KMS-11 (cell line): ENCODE data around the gene VWF.

ENCODE experiments used
- H2AFZ ChIP-seq: fragments of 200-600 bp; sonication (generic); 2 replicates; pipeline ENCODE4 v1.6.1; 2016; ENCODE audit warnings: antibody characterized with exemption, mixed run types, low read depth
- H3K27ac ChIP-seq: fragments of 200-600 bp; sonication (generic); 2 replicates; pipeline ENCODE4 v1.6.1; 2016; ENCODE audit warnings: mild to moderate bottlenecking, mixed run types
- H3K27me3 ChIP-seq: fragments of 200-600 bp; sonication (generic); 2 replicates; pipeline ENCODE4 v1.6.1; 2017; ENCODE audit warnings: mild to moderate bottlenecking, low read depth, mixed run types, moderate library complexity; ENCODE audit not compliant: insufficient read depth
- H3K36me3 ChIP-seq: fragments of 200-600 bp; sonication (generic); 2 replicates; pipeline ENCODE4 v1.6.1; 2017; ENCODE audit warnings: mild to moderate bottlenecking, mixed run types; ENCODE audit not compliant: insufficient read depth
- H3K4me1 ChIP-seq: fragments of 200-600 bp; sonication (generic); 2 replicates; pipeline ENCODE4 v1.6.1; 2016; ENCODE audit warnings: mild to moderate bottlenecking, low read depth, mixed run types; ENCODE audit not compliant: poor library complexity, severe bottlenecking
- H3K4me2 ChIP-seq: fragments of 200-600 bp; sonication (generic); 2 replicates; pipeline ENCODE4 v1.7.0; 2016; ENCODE audit warnings: mild to moderate bottlenecking, mixed run types
- H3K4me3 ChIP-seq: fragments of 200-600 bp; sonication (generic); IDR thresholded peaks from 2 replicates; pipeline ENCODE4 v1.6.1; 2017; ENCODE audit warnings: low read depth, low read length, mixed read lengths; ENCODE audit not compliant: insufficient read depth
- H3K79me2 ChIP-seq: fragments of 200-600 bp; sonication (generic); 2 replicates; pipeline ENCODE4 v1.6.1; 2016; ENCODE audit warnings: low read depth, mixed run types; ENCODE audit not compliant: insufficient read depth
- H3K9ac ChIP-seq: fragments of 200-600 bp; sonication (generic); 2 replicates; pipeline ENCODE4 v1.6.1; 2016; ENCODE audit warnings: mild to moderate bottlenecking, mixed run types
- H4K20me1 ChIP-seq: fragments of 200-600 bp; sonication (generic); 2 replicates; pipeline ENCODE4 v1.6.1; 2016; ENCODE audit warnings: mild to moderate bottlenecking, mixed run types; ENCODE audit not compliant: insufficient read depth
- TF ChIP-seq, protein P1 (sequence below): fragments of 200-600 bp; sonication (generic); conservative IDR thresholded peaks from 2 replicates; pipeline ENCODE4 v1.6.1; 2017; ENCODE audit warnings: low read depth, mild to moderate bottlenecking, antibody characterized with exemption, low read length, moderate library complexity, mixed read lengths

VWF gene

DNA sequence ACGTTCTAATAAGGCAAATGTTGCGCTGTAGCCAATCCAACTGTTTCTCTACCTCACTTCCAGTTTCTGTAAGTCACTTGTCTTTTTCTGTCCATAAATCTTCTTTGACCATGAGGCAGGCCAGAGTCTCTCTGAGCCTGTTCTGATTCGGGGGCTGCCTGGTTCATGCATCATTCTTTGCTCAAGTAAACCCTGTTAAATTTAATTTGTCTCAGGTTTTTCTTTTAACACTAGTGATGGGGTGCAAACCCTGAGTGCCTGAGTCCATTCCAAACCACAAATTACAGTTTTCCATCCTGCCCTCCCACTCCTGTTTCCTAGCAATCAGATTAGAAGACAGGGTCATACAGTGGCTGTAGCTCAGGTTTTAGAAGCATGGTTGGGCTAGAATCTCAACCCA lies 41.9 kb downstream of the VWF start:
- Histone ChIP-seq H3K27ac (no peak overlapping the region), H3K79me2 (no peaks in the 10 kb centered on the region), H3K4me3 (no peak overlapping the region), H4K20me1 (no peaks in the 10 kb centered on the region), H3K4me1 (peaks cover 16% of the 10 kb centered on the region), H3K4me2 (no peak overlapping the region), H3K27me3 (no peaks in the 10 kb centered on the region), H2AFZ (no peak overlapping the region), H3K9ac (no peak overlapping the region), H3K36me3 (no peaks in the 10 kb centered on the region)
- TF ChIP-seq, protein P1, sequence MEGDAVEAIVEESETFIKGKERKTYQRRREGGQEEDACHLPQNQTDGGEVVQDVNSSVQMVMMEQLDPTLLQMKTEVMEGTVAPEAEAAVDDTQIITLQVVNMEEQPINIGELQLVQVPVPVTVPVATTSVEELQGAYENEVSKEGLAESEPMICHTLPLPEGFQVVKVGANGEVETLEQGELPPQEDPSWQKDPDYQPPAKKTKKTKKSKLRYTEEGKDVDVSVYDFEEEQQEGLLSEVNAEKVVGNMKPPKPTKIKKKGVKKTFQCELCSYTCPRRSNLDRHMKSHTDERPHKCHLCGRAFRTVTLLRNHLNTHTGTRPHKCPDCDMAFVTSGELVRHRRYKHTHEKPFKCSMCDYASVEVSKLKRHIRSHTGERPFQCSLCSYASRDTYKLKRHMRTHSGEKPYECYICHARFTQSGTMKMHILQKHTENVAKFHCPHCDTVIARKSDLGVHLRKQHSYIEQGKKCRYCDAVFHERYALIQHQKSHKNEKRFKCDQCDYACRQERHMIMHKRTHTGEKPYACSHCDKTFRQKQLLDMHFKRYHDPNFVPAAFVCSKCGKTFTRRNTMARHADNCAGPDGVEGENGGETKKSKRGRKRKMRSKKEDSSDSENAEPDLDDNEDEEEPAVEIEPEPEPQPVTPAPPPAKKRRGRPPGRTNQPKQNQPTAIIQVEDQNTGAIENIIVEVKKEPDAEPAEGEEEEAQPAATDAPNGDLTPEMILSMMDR: no peak

DNA sequence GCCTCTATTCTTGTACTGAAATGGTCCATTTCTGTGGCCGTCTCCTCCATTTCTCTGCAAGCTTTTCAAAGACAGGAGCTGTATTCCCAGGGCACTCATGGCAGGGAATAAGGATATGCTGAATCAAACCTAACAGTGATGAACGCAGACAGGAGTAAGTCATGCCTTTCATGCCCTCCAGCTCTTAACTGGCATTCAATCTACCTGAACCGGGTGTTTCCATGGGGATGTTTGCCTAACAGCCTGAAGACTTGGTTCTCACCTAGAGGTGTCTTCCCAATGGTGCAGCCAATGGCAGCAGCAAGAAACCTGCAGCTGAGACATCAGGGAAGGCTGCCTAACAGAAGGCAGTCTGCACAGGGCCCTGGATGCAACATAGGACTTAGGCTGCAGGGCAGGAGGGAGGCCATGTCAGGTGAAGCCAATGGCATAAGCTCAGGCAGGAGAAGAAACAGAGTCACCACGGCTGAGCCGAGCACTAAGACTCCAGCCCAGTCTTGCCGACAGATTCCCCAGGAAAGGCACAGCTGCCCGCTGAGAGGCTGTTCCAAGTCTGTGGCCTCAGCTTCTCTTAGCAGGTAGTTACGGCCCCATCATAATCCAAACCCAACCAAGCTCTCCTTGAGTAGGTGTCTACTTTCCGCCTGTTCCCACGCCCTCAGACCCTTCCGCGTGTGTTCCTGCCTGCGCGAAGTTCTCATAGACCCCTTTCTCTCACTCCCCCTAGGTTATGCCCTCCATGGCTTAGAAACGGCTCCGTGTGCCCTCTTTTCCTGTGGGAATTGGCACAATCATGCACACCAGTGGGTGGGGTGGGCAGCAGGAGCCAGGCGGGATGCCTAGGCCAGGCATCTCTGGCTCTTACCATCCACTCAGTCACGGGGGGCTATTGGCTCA lies 44.1 kb downstream of the VWF start:
- Histone ChIP-seq H3K79me2 (no peaks in the 10 kb centered on the region), H2AFZ (no peak overlapping the region), H3K4me3 (no peak overlapping the region), H3K27ac (no peak overlapping the region), H3K4me2 (no peak overlapping the region), H3K27me3 (no peaks in the 10 kb centered on the region), H3K9ac (no peak overlapping the region), H3K4me1 (peaks cover 20% of the 10 kb centered on the region), H4K20me1 (no peaks in the 10 kb centered on the region), H3K36me3 (no peaks in the 10 kb centered on the region)
- TF ChIP-seq, protein P1: no peak

DNA sequence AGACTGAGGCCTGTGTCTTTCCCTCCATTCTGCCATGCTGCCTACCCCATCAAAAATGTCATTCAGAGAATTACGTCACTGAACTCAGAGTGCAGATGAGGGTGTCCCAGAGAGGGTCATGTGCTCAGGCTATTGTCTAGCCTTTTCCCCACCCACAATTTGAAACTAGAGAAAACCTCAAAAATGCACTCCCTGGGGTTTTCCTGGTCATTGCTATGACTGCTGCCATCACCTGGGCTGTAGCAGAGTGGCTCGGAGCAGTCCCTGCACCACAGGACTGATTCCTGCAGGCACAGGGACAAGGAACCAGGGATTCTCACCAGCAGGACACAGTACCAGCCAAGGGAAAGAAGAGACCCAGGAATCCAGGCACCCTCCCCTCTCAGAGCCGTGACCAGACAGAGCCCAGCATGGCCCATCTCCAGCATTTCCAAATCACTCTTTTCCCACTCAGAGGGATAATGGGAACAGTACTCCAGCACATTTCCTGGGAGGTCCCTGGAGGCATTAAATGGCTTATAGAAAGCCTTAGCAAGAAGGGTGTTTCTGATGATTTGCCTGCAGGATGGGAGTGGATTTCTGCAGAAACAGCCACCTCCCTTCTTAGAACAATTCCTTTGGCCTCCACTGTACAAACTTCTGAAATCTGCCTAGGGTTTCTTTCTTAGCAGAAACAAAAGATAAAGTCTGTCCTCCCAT lies 45.9 kb downstream of the VWF start:
- Histone ChIP-seq H3K4me3 (no peak overlapping the region), H3K9ac (peak overlapping the region; percentile 0; the same call in 1 of the 2 replicates), H3K4me2 (peak overlapping the region; percentile 44; the same call in 1 of the 2 replicates), H2AFZ (peak overlapping the region; percentile 28), H3K4me1 (peaks cover 38% of the 10 kb centered on the region), H3K79me2 (no peaks in the 10 kb centered on the region), H3K27ac (no peak overlapping the region), H3K27me3 (no peaks in the 10 kb centered on the region), H4K20me1 (no peaks in the 10 kb centered on the region), H3K36me3 (no peaks in the 10 kb centered on the region)
- TF ChIP-seq, protein P1: no peak

DNA sequence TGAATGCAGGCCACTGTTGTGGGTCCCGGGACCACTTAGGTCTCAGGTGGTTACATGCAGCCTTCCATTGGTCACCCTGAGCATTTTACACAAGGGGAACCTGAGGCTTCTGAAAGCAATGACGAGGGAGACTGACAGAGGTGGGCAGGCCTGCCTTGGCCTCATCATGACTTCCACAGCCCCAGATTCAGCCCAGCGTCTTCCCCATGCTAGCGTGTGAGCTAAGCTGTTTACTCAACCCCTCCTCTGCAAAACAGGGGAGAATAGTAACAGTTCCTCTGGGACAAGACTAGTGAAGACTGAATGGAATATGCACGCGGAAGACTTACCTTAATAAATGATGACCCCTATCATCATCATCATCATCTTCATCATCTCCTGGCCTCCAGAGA lies 46.8 kb downstream of the VWF start:
- no peak overlapping the region; the same call in 1 of the 2 replicates for H3K4me2 ChIP-seq

More for the DNA sequence above, 46.8 kb downstream of the VWF start:
- Histone ChIP-seq H3K9ac (no peak overlapping the region), H3K4me1 (peaks cover 38% of the 10 kb centered on the region), H3K79me2 (no peaks in the 10 kb centered on the region), H2AFZ (0 out of 2 replicates have a peak overlapping the region, but pooled peaks have one; percentile 28), H4K20me1 (no peaks in the 10 kb centered on the region), H3K36me3 (no peaks in the 10 kb centered on the region), H3K27ac (no peak overlapping the region), H3K4me3 (no peak overlapping the region), H3K27me3 (no peaks in the 10 kb centered on the region)
- TF ChIP-seq, protein P1: no peak
